Esophagus squamous epithelium (tissue), 4 donors: ENCODE measurements around the gene ARAP1.

Source experiments
- POLR2A ChIP-seq, 4 donors: fragments of 450-650 bp; IDR thresholded peaks; one replicate each; pipeline ENCODE4 v1.6.1; 2017; ENCODE audit warnings: antibody characterized with exemption in 4 of 4, mild to moderate bottlenecking in 4 of 4, moderate library complexity in 3 of 4
- TF ChIP-seq, protein P1 (sequence below), 6 experiments: fragments of 450-650 bp in 4 of 6; fragments of 200-600 bp in 2 of 6; sonication (generic) in 2 of 6; IDR thresholded peaks; one replicate each; pipeline ENCODE4 v1.5.1; 2016 to 2019; ENCODE audit warnings: antibody characterized with exemption in 6 of 6, mild to moderate bottlenecking in 4 of 6, moderate library complexity in 4 of 6

DNA sequence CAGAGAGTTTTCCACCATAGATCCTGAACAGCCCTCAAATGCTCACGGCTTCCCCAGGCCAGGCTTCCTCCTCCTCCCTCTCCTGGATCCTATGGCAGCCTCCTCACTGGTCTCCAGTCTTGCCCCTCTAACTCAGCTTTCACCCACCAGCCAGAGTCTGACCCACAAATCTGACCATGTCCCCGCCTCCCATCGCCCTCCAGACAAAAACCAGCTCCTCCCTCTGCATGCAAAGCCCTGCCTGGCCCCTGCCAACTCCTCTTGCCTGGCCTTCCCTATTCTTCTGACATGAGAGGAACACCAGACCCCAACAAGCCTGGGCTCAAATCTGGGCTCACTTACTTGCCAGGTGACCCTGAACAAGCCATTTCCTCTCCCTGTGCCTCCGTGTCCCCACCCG is 45.6 kb downstream of the ARAP1 start:
- TF ChIP-seq, protein P1, sequence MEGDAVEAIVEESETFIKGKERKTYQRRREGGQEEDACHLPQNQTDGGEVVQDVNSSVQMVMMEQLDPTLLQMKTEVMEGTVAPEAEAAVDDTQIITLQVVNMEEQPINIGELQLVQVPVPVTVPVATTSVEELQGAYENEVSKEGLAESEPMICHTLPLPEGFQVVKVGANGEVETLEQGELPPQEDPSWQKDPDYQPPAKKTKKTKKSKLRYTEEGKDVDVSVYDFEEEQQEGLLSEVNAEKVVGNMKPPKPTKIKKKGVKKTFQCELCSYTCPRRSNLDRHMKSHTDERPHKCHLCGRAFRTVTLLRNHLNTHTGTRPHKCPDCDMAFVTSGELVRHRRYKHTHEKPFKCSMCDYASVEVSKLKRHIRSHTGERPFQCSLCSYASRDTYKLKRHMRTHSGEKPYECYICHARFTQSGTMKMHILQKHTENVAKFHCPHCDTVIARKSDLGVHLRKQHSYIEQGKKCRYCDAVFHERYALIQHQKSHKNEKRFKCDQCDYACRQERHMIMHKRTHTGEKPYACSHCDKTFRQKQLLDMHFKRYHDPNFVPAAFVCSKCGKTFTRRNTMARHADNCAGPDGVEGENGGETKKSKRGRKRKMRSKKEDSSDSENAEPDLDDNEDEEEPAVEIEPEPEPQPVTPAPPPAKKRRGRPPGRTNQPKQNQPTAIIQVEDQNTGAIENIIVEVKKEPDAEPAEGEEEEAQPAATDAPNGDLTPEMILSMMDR (IDR thresholded peaks at IDR 0.05): no peak
- no peak for TF ChIP-seq POLR2A (IDR thresholded peaks at IDR 0.05)
